GM20000 (cell line): ENCODE measurements around the gene SYNE2.

ENCODE experiments used
- DNase-seq: peaks from one replicate; pipeline ENCODE4 v3.0.0; 2012; ENCODE audit warnings: low spot score
- CTCF ChIP-seq: IDR thresholded peaks from 2 replicates; pipeline ENCODE4 v1.5.1; 2012; ENCODE audit warnings: mild to moderate bottlenecking, control low read depth; ENCODE audit errors: extremely low read depth, missing control alignments

Gene SYNE2

GRCh38 chr14:64217308-64217707 lies 364.5 kb downstream of the SYNE2 start:
- TF ChIP-seq CTCF: no peak

GRCh38 chr14:64217834-64218233 lies 365.0 kb downstream of the SYNE2 start:
- no peak for TF ChIP-seq CTCF
- no peak for DNase-seq

More at GRCh38 chr14:64217308-64217707, 364.5 kb downstream of the SYNE2 start:
- DNase-seq: no peak

GRCh38 chr14:64218344-64219240 lies 365.8 kb downstream of the SYNE2 start:
- DNase-seq: no peak

GRCh38 chr14:64220056-64220455 lies 367.3 kb downstream of the SYNE2 start:
- DNase-seq: no peak
- no peak for TF ChIP-seq CTCF

More at GRCh38 chr14:64218344-64219240, 365.8 kb downstream of the SYNE2 start:
- no peak for TF ChIP-seq CTCF

GRCh38 chr14:64220466-64220865 lies 367.7 kb downstream of the SYNE2 start:
- no peak for TF ChIP-seq CTCF
- DNase-seq: no peak

- TF ChIP-seq CTCF: no peak
- DNase-seq: no peak
Observed at GRCh38 chr14:64221391-64222003, 368.7 kb downstream of the SYNE2 start.

GRCh38 chr14:64225151-64225757 lies 372.4 kb downstream of the SYNE2 start:
- DNase-seq: no peak
- no peak for TF ChIP-seq CTCF
